HG03025 (cell line): ENCODE data around the gene DCTN2.
A peak's percentile ranks its signal among the peaks of the same experiment; 100 is the strongest.

Source experiments
- ATAC-seq: cut with Tn5 transposase; IDR thresholded peaks from one replicate; pipeline ENCODE4 v1.9.1; 2021; ENCODE audit warnings: mild to moderate bottlenecking, moderate library complexity; ENCODE audit not compliant: unreplicated experiment, low FRiP score

Gene DCTN2

DNA sequence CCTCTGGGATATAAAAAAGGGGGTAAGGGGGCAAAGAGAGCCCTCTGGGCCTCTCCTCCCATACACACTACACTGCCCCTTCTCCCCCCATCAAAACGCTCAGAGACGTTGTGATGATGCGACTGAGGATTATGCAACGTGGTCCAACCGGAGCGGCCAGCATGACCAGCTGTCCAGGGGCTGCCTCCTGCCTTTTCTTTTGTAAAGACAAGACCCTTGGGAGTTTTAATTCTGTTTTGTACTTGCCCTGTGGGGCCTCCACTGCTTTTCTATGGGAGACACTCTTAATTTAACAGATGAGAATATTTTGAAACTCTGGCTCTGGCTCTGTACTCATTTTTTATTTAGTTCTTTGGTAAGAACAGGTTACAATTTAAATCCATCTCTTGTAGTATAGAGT lies 17.2 kb downstream of the DCTN2 start:
- ATAC-seq = no peak

DNA sequence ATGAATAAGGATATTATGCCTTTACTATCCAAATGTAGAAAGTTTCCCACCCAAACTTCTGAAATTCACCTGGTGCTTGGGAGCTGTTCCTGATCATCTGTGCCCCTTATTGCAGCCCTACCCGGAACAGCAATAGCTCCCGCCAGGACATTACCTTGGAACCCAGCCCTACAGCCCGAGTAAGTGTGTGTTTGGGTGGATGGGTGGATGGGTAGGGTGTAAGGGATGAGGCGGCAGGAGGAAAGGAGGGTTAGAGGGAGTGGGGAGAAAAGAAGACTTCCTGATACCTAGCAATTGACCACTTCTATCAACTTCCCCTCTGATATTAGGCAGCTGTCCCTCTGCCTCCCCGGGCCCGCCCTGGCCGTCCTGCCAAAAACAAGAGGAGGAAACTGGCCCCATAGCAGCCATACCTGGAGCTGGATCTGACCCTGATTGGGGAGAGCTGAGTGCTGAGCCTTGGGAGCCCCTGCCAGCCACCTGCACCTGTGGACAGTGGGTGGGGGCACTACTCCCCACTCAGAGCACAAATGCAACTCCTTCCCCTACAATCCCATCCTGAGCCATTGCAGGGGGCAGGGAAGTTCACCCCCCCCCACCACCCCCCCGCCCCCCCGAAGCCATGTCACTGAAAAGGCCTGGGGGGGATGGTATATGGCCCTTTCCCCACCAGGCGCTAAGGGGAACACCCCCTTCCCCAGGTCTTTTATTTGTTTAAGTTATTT lies 18.0 kb downstream of the DCTN2 start:
- ATAC-seq = no peak

DNA sequence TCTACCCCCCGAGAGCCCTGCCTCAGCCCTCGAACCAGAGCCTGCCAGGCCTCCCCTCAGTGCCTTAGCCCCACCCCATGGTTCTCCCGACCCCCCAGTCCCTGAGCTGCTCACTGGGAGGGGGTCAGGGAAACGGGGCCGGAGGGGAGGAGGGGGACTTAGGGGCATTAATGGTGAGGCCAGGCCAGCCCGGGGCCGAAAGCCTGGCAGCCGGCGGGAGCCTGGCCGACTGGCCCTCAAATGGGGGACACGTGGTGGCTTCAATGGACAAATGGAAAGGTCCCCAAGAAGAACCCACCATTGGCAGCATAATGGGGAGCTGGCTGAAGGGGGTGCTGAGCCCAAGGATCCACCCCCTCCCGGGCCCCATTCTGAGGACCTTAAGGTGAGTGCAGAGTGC lies 18.8 kb downstream of the DCTN2 start:
- no peak for ATAC-seq

DNA sequence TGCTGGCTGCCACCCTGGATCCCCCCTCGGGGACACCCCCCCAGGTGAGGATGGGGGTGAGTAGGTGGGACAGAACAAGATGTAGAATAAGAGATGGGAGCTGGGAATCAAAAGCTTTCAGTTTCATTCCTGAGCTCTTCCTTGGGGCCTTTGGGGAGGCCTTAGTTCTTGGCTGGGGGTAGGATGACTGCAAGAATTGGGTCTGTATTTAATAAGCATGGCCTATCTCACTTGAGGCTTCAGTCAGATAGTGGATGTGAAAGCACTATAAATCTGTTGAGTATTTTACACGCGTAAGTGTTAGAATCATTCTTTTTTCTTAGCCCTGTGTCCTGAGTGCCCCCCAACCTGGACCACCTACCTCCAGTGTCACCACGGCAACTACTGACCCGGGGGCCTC lies 19.8 kb downstream of the DCTN2 start:
- no peak for ATAC-seq

DNA sequence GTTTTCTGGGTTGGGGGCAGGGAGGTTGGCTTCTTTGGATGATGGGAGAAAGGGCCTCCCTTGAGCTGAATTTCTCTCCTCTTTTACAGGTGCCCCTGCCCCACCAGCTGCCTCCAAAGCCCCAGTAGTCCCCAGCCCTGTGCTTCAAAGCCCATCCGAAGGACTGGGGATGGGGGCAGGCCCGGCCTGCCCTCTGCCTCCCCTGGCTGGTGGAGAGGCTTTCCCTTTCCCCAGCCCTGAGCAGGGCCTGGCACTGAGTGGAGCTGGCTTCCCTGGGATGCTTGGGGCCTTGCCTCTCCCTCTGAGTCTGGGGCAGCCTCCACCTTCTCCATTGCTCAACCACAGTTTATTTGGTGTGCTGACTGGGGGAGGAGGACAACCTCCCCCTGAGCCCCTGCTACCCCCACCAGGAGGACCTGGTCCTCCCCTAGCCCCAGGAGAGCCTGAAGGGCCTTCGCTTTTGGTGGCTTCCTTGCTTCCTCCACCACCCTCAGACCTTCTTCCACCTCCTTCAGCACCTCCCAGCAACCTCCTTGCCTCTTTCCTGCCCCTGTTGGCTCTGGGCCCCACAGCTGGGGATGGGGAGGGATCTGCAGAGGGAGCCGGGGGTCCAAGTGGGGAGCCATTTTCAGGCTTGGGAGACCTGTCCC lies 20.4 kb downstream of the DCTN2 start:
- no peak for ATAC-seq

DNA sequence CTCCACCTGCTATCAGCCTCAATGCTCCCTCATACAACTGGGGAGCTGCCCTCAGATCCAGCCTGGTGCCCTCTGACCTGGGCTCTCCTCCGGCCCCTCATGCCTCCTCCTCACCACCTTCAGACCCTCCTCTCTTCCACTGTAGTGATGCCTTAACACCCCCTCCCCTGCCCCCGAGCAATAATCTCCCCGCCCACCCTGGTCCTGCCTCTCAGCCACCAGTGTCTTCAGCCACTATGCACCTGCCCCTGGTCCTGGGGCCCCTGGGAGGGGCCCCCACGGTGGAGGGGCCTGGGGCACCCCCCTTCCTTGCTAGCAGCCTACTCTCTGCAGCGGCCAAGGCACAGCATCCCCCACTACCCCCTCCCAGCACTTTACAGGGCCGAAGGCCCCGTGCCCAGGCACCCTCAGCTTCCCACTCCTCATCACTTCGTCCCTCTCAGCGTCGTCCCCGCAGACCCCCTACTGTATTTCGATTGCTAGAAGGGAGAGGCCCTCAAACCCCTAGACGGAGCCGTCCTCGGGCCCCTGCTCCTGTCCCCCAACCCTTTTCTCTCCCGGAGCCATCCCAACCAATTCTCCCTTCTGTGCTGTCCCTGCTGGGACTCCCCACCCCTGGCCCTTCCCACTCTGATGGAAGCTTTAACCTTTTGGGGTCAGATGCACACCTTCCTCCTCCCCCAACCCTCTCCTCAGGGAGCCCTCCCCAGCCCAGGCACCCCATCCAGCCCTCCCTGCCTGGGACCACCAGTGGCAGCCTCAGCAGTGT lies 21.2 kb downstream of the DCTN2 start:
- no peak for ATAC-seq

DNA sequence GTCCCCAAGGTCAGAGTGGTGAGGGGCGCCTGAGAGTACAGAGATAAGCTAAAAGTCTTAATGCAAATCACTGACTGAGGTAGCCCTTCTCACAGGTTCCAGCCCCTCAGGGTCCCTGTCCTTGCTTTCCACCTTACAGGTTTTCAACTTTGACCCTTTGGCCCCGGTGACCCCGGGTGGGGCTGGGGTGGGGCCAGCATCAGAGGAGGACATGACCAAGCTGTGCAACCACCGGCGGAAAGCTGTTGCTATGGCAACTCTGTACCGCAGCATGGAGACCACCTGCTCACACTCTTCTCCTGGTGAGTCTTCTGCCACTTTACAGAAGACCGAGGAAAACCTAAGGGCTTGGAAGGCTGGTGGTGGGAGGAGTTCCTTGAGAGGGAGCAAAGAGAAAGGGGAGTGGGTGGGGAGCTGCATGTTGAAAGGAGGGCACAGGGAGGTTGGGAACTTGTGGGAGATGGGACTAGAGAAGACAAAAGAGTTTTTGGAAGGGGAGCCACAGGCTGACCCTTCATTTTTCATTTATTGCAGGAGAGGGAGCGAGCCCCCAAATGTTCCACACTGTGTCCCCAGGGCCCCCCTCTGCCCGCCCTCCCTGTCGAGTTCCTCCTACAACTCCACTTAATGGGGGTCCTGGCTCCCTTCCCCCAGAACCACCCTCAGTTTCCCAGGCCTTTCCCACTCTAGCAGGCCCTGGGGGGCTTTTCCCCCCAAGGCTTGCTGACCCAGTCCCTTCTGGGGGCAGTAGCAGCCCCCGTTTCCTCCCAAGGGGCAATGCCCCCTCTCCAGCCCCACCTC lies 22.0 kb downstream of the DCTN2 start:
- ATAC-seq = no peak

DNA sequence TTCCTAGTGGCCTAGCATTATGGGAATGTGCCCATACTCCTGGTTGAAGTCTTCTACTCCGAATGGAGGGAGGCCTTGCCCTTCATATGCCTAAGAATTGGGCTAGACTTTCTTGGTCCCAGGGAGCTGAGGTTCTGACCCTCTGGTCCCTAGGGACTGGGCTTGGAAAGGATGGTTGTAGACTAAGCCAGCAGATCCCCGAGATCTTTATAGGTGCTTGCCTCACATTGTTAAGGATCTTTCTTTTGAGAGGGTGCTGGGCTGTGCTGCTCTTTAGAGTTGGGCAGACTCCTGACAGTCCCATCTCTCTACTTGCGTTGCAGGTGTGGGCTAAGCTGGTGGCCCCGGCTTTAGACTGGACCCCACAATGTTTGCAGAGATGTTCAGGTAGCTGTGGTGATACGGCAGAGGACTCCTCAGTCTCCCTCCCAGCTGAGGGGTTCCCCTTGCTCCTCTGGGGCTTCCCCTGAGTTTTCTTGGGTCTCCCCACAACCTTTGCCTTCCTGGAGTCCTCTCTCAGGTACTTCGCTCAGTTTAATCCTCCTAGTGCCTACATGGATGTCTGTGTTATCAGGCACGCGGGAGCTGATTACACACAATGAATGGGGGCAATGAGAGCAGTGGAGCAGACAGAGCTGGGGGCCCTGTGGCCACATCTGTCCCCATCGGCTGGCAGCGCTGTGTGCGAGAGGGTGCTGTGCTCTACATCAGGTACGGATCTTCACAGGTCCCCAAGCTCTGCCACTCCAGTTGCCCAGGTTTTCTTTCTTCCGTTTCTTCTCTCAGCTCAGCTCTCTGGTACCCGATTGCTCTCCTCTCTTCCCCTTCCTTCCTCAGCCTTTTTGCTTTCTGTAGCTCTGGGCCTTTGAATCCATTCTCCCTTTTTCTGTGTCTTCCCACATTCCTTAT lies 23.0 kb downstream of the DCTN2 start:
- no peak for ATAC-seq

DNA sequence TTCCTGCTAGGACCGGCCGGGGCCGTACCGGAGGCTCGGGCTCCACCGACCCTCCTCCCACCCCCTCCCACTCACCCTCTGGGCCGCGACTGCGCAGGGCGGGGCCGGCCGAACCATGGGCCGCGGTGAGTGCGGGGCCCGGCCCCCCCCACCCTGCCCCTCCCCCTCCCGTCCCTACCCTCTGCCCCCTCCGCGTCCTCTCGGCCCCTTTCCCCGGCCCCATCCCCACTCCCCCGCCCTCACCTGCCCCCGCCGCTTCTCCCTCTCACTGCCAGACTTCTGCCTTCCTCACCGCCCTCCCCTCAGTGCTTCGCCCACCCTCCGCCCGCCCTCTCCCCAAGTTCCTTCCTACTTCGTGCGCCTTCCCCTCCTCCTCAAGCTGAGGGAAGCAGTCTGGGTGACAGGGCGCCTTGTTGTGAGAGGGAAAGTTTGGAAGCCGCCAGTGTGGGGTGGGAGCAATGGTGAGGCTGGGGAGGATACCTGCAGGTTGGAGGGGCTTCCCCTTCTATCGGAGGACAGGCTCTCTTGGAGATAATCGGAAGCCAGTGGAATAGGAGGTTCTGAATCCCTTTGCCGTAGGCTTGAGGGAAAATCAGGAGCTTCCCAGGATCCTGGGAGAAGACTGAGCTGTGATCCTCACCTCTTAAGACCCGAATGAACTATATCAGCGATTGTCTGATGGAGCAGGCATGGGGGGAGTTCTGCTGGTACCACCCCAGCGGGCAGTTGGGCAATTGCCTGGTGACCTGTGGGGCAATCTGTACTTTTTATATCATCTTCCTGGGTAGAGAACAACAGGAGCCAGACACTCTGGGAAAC lies 23.9 kb downstream of the DCTN2 start:
- ATAC-seq = no peak

DNA sequence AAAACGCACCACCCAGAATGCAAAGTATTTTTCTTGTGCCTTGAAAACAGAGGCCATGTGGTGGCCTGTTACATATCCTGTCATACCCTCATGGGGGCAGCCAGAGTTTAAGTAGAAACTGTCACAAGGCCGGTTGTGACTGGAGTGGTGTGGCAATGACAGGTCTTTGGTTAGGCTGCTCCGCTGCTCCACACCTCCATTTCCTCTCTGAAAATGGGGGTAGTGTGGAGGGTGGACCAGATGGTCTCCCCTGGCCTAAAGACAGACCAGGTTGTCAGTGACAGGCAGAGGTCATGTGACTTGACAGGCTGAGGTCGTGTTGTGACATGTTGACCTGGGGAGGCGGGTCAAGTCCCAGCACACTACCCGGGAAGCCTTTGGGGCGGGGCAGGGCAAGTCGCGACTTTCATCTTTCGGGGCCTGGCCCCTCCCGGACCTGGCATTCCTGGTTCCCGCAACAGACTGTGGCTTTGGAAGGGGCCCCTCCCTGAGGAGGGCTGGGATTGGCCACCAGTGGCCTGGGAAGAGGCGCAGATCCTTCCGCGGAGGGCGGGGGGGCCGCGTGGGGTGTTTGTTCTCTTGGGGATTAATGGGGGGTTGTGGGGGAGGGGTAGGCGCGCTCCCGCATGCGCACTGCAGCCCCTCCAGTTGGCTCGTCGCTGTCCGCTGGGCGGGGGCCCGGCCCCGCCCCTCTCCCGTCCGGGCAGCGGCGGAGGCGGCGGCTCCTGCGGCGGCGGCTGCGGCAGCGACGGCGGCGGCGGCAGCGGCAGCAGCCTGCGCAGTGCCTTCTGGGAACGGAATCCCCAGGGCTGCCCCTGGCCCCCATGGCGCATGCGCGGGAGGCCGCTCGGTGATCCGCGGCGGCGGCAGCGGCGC lies 24.7 kb downstream of the DCTN2 start, which contains the start of gene MBD6:
Gene MBD6 (plus strand): TSS at position 814 of the 876 bp plus-strand sequence. CDS start 1,480 bp downstream, outside the sequence.
- peak; percentile 32 for ATAC-seq

DNA sequence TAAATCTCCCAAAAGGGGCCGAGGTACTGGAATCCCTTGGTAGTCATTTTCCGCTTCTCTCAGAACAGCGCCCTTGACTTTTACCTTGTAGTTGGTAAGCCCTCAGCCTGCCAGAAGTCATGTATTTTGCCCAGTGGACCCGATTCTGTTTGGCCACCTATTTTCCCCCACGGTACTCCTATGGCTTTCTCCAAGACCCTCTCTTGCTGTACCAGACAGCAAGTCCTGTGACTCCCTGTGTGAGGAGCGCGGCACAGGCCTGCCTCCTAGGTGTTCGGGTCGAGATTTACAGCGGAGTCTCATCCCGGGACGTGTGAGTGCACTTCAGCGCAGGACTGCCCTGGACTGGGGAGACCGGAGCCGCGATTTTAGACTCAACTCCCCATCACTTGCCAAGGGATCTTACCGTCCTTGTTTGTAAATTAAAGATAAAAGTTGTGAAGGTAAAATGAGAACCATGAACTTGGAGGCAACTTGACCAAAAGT lies 25.4 kb downstream of the DCTN2 start:
- no peak for ATAC-seq

DNA sequence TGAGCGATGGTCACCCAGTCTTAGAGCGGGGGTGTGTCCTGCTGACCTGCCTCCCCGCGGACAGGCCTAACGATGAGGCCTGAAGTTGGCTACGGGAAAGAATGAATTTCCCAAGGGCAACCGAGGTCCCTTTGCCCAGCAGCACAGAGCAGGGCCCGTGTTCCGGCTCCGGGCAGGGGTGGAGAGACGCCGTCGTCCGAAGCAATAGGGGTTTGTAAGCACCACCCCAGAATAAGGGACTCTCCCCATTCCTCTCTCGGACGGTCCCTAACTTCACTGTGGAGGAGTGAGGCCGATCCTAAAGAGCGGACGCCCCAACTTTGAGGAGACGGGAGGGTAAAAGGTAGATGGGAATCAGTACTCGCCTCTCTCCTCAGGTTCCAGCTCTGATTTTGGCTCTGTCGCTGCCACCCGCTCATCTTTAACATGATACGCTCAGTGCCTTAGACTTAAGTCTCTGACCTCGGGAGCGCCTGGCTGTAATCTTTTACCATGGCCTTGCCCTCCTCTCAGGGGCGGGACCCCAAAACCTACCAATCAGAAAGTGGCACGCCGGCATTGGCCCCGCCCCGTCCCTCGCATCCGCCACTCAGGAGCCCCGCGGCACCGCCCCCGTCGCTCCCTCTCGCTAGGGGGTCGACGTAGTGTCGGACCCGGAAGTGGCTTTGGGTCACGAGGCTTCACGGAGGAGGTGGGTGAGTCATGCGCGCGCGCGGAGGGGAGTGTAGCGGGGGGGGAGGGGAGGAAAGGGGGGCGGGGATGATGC lies 26.8 kb downstream of the DCTN2 start, which contains the start of gene DDIT3:
Gene DDIT3 (minus strand): TSS at position 462 of the 766 bp plus-strand sequence. CDS start 3,108 bp downstream, outside the sequence.
- ATAC-seq = peak; percentile 66

DNA sequence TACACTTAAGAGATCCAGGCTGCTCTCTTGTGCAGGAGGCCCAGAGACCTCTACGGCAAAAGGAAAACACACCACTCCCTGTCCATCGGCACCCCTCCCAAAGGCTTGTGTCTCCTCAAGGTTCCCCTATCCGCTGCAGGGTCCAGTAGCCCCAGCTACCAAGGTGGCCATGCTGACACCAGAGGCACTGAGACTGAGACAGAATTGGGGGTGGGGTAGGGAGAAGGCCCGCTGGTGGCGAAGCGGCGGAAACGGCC lies 27.3 kb downstream of the DCTN2 start:
- no peak for ATAC-seq

DNA sequence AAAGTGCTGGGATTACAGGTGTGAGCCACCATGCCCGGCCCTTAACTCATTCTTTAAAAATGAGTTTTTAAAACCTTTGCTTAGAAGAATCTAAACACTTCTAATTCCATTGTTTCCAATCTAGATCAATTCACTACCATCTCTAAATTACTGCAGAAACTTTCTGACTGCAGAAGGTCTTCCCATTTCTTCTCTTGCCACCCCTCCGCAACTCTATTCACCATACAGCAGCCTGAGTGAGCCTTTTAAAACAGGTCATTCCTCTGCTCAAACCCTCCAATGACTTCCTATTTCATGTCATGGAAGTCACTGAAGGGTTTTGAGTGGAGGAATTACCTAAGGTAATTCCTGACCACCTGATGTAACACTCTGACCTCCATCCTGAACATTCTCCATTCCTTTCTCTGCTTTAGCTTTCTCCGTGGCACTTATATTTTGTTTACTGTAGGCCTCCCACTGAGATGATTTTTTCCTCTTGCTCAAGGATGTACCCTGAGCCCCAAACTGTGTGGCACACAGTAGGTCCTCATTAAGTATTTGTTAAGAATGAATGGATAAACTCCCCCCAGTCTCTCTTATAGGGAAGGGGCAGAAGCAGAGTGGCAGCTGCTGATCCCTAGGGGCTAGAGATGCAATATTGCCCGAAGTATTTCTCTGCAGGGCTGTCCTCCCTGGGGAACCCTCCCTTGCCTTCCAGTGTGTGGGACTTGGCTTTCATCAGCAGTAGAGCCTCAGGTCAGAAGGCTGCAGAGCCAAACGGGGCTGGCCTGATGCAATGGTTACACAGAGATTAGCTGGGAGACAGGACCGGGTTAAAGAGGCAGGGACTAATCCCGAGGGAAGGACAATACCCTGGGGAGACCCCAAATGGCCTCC lies 27.8 kb downstream of the DCTN2 start:
- no peak for ATAC-seq

DNA sequence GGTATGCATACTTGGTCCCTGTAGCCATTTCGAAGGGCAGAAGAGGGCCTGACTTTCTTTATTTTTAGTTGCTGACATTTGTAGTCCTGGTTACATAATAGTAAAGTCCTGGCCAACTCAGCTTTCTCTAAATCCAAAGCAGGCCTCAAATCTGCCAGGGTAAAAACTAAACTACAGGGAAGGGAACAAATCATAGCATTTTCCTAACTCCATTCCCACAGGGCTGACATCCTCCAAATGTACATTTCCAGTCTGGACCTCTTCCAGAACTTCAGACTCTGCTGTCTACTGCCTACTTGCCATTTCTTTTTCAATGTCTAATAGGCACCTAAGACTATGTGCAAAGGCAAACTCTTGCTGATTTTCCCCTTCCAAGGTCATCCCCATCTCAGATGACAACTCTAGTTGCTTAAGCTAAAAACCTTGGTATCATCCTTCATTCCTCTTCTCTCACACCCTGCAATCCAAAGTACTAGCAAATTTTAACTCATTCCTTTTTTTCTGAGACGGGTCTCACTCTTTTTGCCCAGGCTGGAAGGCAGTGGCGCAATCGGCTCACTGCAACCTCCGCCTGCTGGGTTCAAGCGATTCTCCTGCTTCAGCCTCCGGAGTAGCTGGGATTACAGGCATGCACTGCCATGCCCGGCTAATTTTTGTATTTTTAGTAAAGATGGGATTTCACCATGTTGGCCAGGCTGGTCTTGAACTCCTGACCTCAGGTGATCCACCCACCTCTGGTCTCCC lies 28.6 kb downstream of the DCTN2 start:
- no peak for ATAC-seq
